GM18505 (cell line): ENCODE measurements around the gene LDLRAD4.
"Not testable (repeated sequence)": the region's sequence is repeated elsewhere in the genome, so short reads cannot be mapped to it uniquely, and the experiment has no call there.

Experiments used
- ATAC-seq: cut with Tn5 transposase; IDR thresholded peaks from one replicate; pipeline ENCODE4 v1.9.1; 2021; ENCODE audit not compliant: unreplicated experiment
- POLR2A ChIP-seq: IDR thresholded peaks from 4 replicates; pipeline ENCODE4 v1.6.1; 2011; ENCODE audit warnings: borderline replicate concordance; ENCODE audit not compliant: insufficient read depth, insufficient read length; ENCODE audit errors: extremely low read depth

LDLRAD4 gene

GRCh38 chr18:13599031-13599430 lies 380.5 kb downstream of the LDLRAD4 start:
- ATAC-seq, result no peak

GRCh38 chr18:13603304-13604019 lies 384.9 kb downstream of the LDLRAD4 start:
- TF ChIP-seq POLR2A, result no peak
- ATAC-seq, result no peak

More at GRCh38 chr18:13599031-13599430, 380.5 kb downstream of the LDLRAD4 start:
- no peak for TF ChIP-seq POLR2A

- no peak for ATAC-seq
- TF ChIP-seq POLR2A, result no peak
Observed at GRCh38 chr18:13604786-13605185, 386.2 kb downstream of the LDLRAD4 start.

- no peak for ATAC-seq
- TF ChIP-seq POLR2A, result no peak
Observed at GRCh38 chr18:13605477-13605876, 386.9 kb downstream of the LDLRAD4 start.

GRCh38 chr18:13605901-13606300 lies 387.3 kb downstream of the LDLRAD4 start:
- ATAC-seq, result no peak
- TF ChIP-seq POLR2A, result no peak

GRCh38 chr18:13606604-13607254 lies 388.2 kb downstream of the LDLRAD4 start:
- no peak for ATAC-seq

GRCh38 chr18:13608024-13608562 lies 389.5 kb downstream of the LDLRAD4 start:
- not testable (repeated sequence) for ATAC-seq

More at GRCh38 chr18:13606604-13607254, 388.2 kb downstream of the LDLRAD4 start:
- no peak for TF ChIP-seq POLR2A

GRCh38 chr18:13608791-13609532 lies 390.4 kb downstream of the LDLRAD4 start:
- TF ChIP-seq POLR2A, result no peak
- no peak for ATAC-seq

GRCh38 chr18:13610555-13611141 lies 392.1 kb downstream of the LDLRAD4 start:
- ATAC-seq, result no peak
- no peak for TF ChIP-seq POLR2A

- peak; percentile 22 for ATAC-seq
- no peak for TF ChIP-seq POLR2A
Observed at GRCh38 chr18:13611142-13611600, 392.6 kb downstream of the LDLRAD4 start.

- TF ChIP-seq POLR2A, result no peak
- ATAC-seq, result peak; percentile 2
Observed at GRCh38 chr18:13611601-13612195, 393.1 kb downstream of the LDLRAD4 start.

- peak; percentile 47 for TF ChIP-seq POLR2A
- ATAC-seq, result peak; percentile 57
Observed at GRCh38 chr18:13612196-13612997, 393.8 kb downstream of the LDLRAD4 start.

- no peak for TF ChIP-seq POLR2A
- ATAC-seq, result no peak
Observed at GRCh38 chr18:13613099-13613498, 394.5 kb downstream of the LDLRAD4 start.
